GM12892 (cell line): Measurements from ENCODE around the gene HDGFL2.

Experiments
- POLR2A ChIP-seq: IDR thresholded peaks from 2 replicates; pipeline ENCODE4 v1.6.1; 2011; ENCODE audit warnings: low read depth, low read length, control low read depth
- POLR2AphosphoS5 ChIP-seq: IDR thresholded peaks from 2 replicates; pipeline ENCODE4 v1.6.1; 2011; ENCODE audit warnings: low read depth, low read length, control low read depth

GRCh38 chr19:4504891-4505569, 32.9 kb downstream of the HDGFL2 start:
- TF ChIP-seq POLR2AphosphoS5 (no peak), POLR2A (no peak)
